ENCODE measurements around the gene COL27A1.

COL27A1 gene

GRCh38 chr9:114154600-114155102 lies 686 bp upstream of the COL27A1 start:
- no peaks in the 10 kb centered on the region for H3K79me2 ChIP-seq (ENCODE audit: insufficient read depth, low read length)
- H3K27ac ChIP-seq (ENCODE audit: low read depth, low read length, poor library complexity, severe bottlenecking), result no peak overlapping the region
- H3K4me1 ChIP-seq (ENCODE audit: insufficient read depth, low read length, severe bottlenecking), result no peaks in the 10 kb centered on the region
- no peak overlapping the region for H3K9ac ChIP-seq (ENCODE audit: low read length)
- no peak overlapping the region for H3K4me2 ChIP-seq (ENCODE audit: low read length)
- TF ChIP-seq EZH2 (IDR thresholded peaks at IDR 0.05; ENCODE audit: borderline replicate concordance, low read length), result no peak
- no peak for TF ChIP-seq CTCF (IDR thresholded peaks at IDR 0.05; ENCODE audit: low read length)
- H3K36me3 ChIP-seq (ENCODE audit: insufficient read depth, low read length), result no peaks in the 10 kb centered on the region
- H3K4me3 ChIP-seq (ENCODE audit: low read depth, low read length, poor library complexity, severe bottlenecking), result no peak overlapping the region
- no peaks in the 10 kb centered on the region for H4K20me1 ChIP-seq (ENCODE audit: insufficient read depth, low read length)
- no peak overlapping the region for H2AFZ ChIP-seq (ENCODE audit: low read length)
- no peaks in the 10 kb centered on the region for H3K9me3 ChIP-seq (ENCODE audit: low read length)
- H3K9me2 ChIP-seq (ENCODE audit: low read depth, low read length), result no peaks in the 10 kb centered on the region
- H3K27me3 ChIP-seq (ENCODE audit: insufficient read depth, low read length), result no peaks in the 10 kb centered on the region
- H3F3A ChIP-seq (ENCODE audit: insufficient read depth, low read length), result no peaks in the 10 kb centered on the region

GRCh38 chr9:114155995-114156656 lies 789 bp downstream of the COL27A1 start:
- H3K9ac ChIP-seq (ENCODE audit: low read length), result no peak overlapping the region

GRCh38 chr9:114156657-114157421 lies 1.5 kb downstream of the COL27A1 start:
- Histone ChIP-seq H2AFZ (ENCODE audit: low read length) (no peak overlapping the region), H3K79me2 (ENCODE audit: insufficient read depth, low read length) (no peaks in the 10 kb centered on the region), H3K27me3 (ENCODE audit: insufficient read depth, low read length) (no peaks in the 10 kb centered on the region), H3K4me2 (ENCODE audit: low read length) (no peak overlapping the region), H3K9me3 (ENCODE audit: low read length) (no peaks in the 10 kb centered on the region), H3K9me2 (ENCODE audit: low read depth, low read length) (no peaks in the 10 kb centered on the region), H3K4me1 (ENCODE audit: insufficient read depth, low read length, severe bottlenecking) (no peaks in the 10 kb centered on the region), H3K27ac (ENCODE audit: low read depth, low read length, poor library complexity, severe bottlenecking) (no peak overlapping the region), H3K9ac (ENCODE audit: low read length) (no peak overlapping the region), H3F3A (ENCODE audit: insufficient read depth, low read length) (no peaks in the 10 kb centered on the region), H3K36me3 (ENCODE audit: insufficient read depth, low read length) (no peaks in the 10 kb centered on the region), H3K4me3 (ENCODE audit: low read depth, low read length, poor library complexity, severe bottlenecking) (no peak overlapping the region), H4K20me1 (ENCODE audit: insufficient read depth, low read length) (no peaks in the 10 kb centered on the region)
- TF ChIP-seq EZH2 (IDR thresholded peaks at IDR 0.05; ENCODE audit: borderline replicate concordance, low read length) (no peak), CTCF (IDR thresholded peaks at IDR 0.05; ENCODE audit: low read length) (no peak)

More at GRCh38 chr9:114155995-114156656, 789 bp downstream of the COL27A1 start:
- Histone ChIP-seq H3K36me3 (ENCODE audit: insufficient read depth, low read length) (no peaks in the 10 kb centered on the region), H3K27me3 (ENCODE audit: insufficient read depth, low read length) (no peaks in the 10 kb centered on the region), H3F3A (ENCODE audit: insufficient read depth, low read length) (no peaks in the 10 kb centered on the region), H3K9me2 (ENCODE audit: low read depth, low read length) (no peaks in the 10 kb centered on the region), H3K27ac (ENCODE audit: low read depth, low read length, poor library complexity, severe bottlenecking) (no peak overlapping the region), H3K9me3 (ENCODE audit: low read length) (no peaks in the 10 kb centered on the region), H3K79me2 (ENCODE audit: insufficient read depth, low read length) (no peaks in the 10 kb centered on the region), H4K20me1 (ENCODE audit: insufficient read depth, low read length) (no peaks in the 10 kb centered on the region), H2AFZ (ENCODE audit: low read length) (no peak overlapping the region), H3K4me1 (ENCODE audit: insufficient read depth, low read length, severe bottlenecking) (no peaks in the 10 kb centered on the region), H3K4me2 (ENCODE audit: low read length) (no peak overlapping the region), H3K4me3 (ENCODE audit: low read depth, low read length, poor library complexity, severe bottlenecking) (no peak overlapping the region)
- no peak for TF ChIP-seq CTCF (IDR thresholded peaks at IDR 0.05; ENCODE audit: low read length)
- TF ChIP-seq EZH2 (IDR thresholded peaks at IDR 0.05; ENCODE audit: borderline replicate concordance, low read length), result no peak

All from OCI-LY1 (cell line).